ENCODE data around the gene TRIML1.

DNA sequence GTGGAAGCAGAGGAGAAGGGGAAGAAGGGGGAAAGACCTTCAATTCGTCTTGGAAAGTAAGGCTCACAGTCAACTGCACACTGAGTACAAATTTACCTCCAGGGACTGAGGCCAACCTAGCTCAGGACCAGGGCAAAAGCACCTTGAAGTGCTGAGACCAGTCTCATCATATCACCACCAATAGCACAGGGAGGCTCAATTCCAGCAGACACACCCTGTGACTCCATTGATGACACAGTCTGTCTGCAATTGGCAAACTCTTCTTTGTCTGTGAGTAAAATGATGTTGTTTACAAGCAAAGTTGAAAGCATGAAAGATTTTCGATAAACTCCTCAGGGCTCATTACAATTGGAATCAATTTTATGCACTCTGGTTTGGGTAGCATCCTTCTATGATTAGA is 32.3 kb downstream of the TRIML1 start:
- TF ChIP-seq EZH2 (IDR thresholded peaks at IDR 0.05; ENCODE audit: borderline replicate concordance, insufficient read depth, low read length, poor library complexity, severe bottlenecking) (no peak), MXI1 (conservative IDR thresholded peaks at IDR 0.05; ENCODE audit: poor library complexity, severe bottlenecking) (no peak), SMC3 (conservative IDR thresholded peaks at IDR 0.05; ENCODE audit: poor library complexity) (no peak), POLR2AphosphoS5 (IDR thresholded peaks at IDR 0.05) (no peak)
- TF ChIP-seq, protein P1, sequence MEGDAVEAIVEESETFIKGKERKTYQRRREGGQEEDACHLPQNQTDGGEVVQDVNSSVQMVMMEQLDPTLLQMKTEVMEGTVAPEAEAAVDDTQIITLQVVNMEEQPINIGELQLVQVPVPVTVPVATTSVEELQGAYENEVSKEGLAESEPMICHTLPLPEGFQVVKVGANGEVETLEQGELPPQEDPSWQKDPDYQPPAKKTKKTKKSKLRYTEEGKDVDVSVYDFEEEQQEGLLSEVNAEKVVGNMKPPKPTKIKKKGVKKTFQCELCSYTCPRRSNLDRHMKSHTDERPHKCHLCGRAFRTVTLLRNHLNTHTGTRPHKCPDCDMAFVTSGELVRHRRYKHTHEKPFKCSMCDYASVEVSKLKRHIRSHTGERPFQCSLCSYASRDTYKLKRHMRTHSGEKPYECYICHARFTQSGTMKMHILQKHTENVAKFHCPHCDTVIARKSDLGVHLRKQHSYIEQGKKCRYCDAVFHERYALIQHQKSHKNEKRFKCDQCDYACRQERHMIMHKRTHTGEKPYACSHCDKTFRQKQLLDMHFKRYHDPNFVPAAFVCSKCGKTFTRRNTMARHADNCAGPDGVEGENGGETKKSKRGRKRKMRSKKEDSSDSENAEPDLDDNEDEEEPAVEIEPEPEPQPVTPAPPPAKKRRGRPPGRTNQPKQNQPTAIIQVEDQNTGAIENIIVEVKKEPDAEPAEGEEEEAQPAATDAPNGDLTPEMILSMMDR (IDR thresholded peaks at IDR 0.05; ENCODE audit: poor library complexity, severe bottlenecking), result no peak
- TF ChIP-seq, protein P2, sequence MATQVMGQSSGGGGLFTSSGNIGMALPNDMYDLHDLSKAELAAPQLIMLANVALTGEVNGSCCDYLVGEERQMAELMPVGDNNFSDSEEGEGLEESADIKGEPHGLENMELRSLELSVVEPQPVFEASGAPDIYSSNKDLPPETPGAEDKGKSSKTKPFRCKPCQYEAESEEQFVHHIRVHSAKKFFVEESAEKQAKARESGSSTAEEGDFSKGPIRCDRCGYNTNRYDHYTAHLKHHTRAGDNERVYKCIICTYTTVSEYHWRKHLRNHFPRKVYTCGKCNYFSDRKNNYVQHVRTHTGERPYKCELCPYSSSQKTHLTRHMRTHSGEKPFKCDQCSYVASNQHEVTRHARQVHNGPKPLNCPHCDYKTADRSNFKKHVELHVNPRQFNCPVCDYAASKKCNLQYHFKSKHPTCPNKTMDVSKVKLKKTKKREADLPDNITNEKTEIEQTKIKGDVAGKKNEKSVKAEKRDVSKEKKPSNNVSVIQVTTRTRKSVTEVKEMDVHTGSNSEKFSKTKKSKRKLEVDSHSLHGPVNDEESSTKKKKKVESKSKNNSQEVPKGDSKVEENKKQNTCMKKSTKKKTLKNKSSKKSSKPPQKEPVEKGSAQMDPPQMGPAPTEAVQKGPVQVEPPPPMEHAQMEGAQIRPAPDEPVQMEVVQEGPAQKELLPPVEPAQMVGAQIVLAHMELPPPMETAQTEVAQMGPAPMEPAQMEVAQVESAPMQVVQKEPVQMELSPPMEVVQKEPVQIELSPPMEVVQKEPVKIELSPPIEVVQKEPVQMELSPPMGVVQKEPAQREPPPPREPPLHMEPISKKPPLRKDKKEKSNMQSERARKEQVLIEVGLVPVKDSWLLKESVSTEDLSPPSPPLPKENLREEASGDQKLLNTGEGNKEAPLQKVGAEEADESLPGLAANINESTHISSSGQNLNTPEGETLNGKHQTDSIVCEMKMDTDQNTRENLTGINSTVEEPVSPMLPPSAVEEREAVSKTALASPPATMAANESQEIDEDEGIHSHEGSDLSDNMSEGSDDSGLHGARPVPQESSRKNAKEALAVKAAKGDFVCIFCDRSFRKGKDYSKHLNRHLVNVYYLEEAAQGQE (IDR thresholded peaks at IDR 0.05; ENCODE audit: borderline replicate concordance), result no peak

All from neural cell (in vitro differentiated cells).